H1 (cell line): ENCODE data around the gene FAM131A.

Experiments used
- TBP ChIP-seq: IDR thresholded peaks from 2 replicates; pipeline ENCODE4 v1.6.1; 2011; ENCODE audit warnings: low read depth, low read length, improper control_type of control experiment
- TF ChIP-seq, protein P1 (sequence below), 3 experiments: IDR thresholded peaks; 1 replicate in 2 of 3; 2 replicates in 1 of 3; pipeline versions ENCODE4 v1.5.1 to v1.6.1; 2011; ENCODE audit warnings: low read length in 3 of 3, mild to moderate bottlenecking in 3 of 3, inconsistent platforms in 2 of 3, low read depth in 1 of 3, moderate library complexity in 1 of 3; ENCODE audit not compliant: insufficient read depth in 1 of 3; ENCODE audit errors: control extremely low read depth in 1 of 3

DNA sequence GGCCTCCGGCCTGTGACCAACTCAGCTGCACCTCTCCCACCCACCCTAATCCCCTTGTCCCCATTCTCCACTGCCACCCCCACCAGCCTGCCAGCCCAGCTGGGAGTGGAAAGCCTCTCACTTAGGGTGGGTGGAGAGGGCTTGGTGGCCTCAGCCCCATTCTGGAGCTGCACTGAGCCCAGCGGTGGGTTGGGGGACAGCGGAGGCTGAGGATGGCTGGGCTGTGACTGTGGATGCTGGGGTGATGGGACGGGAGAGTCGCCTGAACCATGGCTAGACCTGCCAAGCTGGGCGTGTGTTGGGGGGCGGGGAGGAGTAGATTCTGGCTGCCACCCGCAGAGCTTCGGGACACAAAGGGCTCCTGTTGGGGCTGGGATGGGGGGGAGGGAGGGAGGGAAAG lies 22.2 kb downstream of the FAM131A start:
- TF ChIP-seq, protein P1, sequence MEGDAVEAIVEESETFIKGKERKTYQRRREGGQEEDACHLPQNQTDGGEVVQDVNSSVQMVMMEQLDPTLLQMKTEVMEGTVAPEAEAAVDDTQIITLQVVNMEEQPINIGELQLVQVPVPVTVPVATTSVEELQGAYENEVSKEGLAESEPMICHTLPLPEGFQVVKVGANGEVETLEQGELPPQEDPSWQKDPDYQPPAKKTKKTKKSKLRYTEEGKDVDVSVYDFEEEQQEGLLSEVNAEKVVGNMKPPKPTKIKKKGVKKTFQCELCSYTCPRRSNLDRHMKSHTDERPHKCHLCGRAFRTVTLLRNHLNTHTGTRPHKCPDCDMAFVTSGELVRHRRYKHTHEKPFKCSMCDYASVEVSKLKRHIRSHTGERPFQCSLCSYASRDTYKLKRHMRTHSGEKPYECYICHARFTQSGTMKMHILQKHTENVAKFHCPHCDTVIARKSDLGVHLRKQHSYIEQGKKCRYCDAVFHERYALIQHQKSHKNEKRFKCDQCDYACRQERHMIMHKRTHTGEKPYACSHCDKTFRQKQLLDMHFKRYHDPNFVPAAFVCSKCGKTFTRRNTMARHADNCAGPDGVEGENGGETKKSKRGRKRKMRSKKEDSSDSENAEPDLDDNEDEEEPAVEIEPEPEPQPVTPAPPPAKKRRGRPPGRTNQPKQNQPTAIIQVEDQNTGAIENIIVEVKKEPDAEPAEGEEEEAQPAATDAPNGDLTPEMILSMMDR (IDR thresholded peaks at IDR 0.05; ENCODE audit: control extremely low read depth in 1 of 3, insufficient read depth in 1 of 3, low read depth in 1 of 3, low read length in 3 of 3) = no peak
- TF ChIP-seq TBP = no peak
